Measurements from ENCODE around the gene C17orf114.

The C17orf114 gene

GRCh38 chr17:4772235-4772613 lies 29.9 kb downstream of the C17orf114 start (continued):
- TF ChIP-seq SMAD3 (CRISPR knock-in tag; IDR thresholded peaks at IDR 0.05) (no peak), RBM22 (optimal IDR thresholded peaks at IDR 0.05; ENCODE audit: low read length) (no peak), ZBTB26 (CRISPR knock-in tag; IDR thresholded peaks at IDR 0.05; ENCODE audit: borderline replicate concordance) (no peak), ZNF441 (CRISPR knock-in tag; IDR thresholded peaks at IDR 0.05; ENCODE audit: borderline replicate concordance) (no peak), MXD3 (CRISPR knock-in tag; IDR thresholded peaks at IDR 0.05) (no peak), SMAD1 (CRISPR knock-in tag; IDR thresholded peaks at IDR 0.05; ENCODE audit: borderline replicate concordance, low read depth) (no peak), GMEB1 (CRISPR knock-in tag; IDR thresholded peaks at IDR 0.05; ENCODE audit: borderline replicate concordance) (no peak), TMF1 (CRISPR knock-in tag; IDR thresholded peaks at IDR 0.05; ENCODE audit: low read depth) (no peak), PRDM10 (CRISPR knock-in tag; IDR thresholded peaks at IDR 0.05; ENCODE audit: low read depth) (no peak), ZNF224 (CRISPR knock-in tag; IDR thresholded peaks at IDR 0.05) (no peak), ZNF329 (CRISPR knock-in tag; IDR thresholded peaks at IDR 0.05; ENCODE audit: low read depth) (no peak), ZMYM4 (CRISPR knock-in tag; IDR thresholded peaks at IDR 0.05) (no peak), NFKBIZ (CRISPR knock-in tag; IDR thresholded peaks at IDR 0.05) (0 out of 2 replicates have a peak, but pooled peaks have one; percentile 0), GZF1 (CRISPR knock-in tag; IDR thresholded peaks at IDR 0.05) (no peak), ZNF609 (CRISPR knock-in tag; IDR thresholded peaks at IDR 0.05; ENCODE audit: borderline replicate concordance) (no peak), ZNF230 (CRISPR knock-in tag; IDR thresholded peaks at IDR 0.05) (no peak), ZNF615 (CRISPR knock-in tag; IDR thresholded peaks at IDR 0.05; ENCODE audit: borderline replicate concordance) (no peak), ZNF430 (CRISPR knock-in tag; IDR thresholded peaks at IDR 0.05) (no peak)
